Measurements from ENCODE around the gene TREM2.

TREM2 gene

DNA sequence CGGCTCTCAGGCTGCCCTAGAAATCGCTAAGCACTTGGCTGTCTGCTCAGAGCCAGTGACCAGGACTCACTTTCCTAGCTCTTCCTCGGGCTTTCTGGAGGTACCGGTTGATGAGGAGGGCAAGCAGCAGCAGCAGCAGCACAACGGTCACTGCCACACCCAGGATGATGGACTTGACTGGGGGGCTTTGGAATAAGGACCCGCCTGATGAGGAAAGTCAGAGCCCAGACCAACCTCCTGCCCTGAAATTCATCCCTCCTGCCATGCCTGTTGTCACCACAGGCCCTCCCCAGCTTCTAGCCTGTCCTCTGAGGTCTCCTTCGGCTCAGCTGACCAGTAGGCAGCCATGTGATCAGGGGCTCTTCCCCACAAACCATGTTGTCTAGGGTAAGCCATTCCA is 21.8 kb upstream of the TREM2 start:
- DNase-seq (ENCODE audit: low read depth in 2 of 3, low spot score in 1 of 3), result no peak

DNA sequence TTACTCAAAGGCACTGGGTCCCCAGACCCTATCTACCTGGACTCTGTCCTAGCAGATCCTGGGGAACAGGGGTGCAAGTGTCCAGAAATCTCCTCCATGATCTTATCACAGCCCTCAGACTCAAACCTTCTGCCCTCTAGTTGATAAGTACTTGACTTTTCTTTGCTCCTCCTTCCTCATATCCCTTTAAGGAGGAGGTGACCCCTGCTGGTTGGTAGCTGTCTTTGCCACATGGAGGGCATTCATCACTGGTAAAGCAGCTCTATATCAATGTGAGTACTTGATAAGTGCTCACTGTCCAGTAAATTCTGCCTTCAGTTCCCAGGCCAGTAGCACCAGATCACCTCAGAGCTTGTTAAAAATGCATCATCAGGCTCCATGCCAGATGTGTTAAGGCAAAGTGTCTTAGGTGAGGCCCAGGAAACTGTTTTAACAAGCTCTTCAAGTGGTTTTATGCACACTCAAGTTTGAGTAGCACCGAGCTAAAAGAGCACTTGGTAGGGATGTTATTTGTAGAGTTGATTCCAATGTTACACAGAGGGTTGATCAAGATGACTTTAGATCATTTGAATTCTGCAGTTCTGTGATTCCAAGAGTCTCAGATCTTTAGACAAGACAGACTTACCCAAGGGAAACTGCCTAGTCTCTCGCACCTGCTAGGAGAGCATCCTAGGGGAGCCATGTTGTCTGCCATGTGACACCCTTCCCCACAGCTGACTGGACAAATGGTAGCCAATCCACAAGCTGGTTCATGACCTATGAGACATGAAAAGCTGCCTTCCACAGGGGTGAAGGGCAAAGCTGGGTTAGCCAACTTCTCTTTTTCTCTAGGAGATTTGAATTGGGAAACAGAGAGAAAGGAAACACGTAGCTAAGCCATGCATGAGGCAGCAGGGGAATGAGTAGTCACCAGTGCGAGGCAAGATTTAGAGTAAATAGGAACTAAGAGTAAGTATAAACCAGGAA is 19.4 kb upstream of the TREM2 start:
- peak; percentile 22 to 28 (median 24) for DNase-seq (ENCODE audit: low read depth in 2 of 3, low spot score in 1 of 3)

DNA sequence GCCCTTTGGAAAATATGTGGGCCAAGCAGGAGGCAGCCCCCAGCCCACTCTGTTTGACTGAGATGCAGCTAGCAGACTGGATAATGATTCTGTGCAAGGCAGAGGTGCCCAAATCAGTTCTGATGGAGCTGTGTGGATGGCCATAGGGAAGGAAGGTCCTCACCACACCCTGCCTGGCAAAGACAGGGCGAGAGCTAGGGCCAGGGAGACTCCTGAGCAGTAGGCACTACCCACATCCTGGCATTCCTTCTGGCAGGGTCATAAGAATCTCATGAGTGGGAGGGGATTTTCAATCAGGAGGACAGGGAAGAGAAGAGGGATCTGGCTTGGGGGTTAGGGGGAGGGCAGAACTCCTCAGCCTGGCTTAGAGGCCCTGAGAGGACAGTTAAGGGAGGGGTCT is 18.6 kb upstream of the TREM2 start:
- DNase-seq (ENCODE audit: low read depth in 2 of 3, low spot score in 1 of 3), result no peak

DNA sequence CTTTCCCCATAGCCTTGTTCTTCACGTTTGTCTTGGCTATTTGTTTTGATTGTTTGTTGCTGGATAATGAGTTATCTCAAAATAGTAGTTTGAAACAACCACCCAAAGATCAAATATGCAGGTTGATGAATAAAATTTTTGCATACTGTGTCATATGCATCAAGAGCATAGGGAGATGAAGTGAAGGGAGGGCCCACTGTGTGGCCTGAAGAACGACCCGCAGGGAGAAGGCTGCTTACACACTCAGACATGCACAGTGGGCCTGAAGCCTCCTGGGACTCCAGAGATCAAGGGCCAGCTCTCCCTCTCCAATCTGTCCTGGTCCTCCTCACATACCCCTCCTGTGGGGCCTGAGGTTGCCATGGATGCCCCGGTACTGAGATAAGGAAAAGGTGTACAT is 16.2 kb upstream of the TREM2 start:
- DNase-seq (ENCODE audit: low read depth in 2 of 3, low spot score in 1 of 3), result no peak

DNA sequence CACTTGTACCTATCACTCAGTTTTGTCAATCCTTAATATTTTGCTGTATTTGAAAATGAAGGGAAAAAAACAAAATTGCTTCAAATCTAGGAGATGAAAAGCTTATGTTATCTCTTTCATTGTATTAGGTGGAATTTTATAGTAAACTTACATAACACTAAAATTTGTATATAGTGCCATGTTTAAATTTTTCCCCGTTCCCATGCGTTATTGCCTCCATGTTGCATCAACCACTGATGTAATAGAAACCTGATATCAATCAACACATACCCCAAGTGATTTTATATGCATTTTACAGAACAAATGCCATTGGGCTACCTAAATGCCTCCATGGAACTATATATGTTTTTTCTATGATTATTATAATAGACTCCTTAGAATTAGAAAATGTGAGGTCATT is 14.8 kb upstream of the TREM2 start:
- no peak for DNase-seq (ENCODE audit: low read depth in 2 of 3, low spot score in 1 of 3)

DNA sequence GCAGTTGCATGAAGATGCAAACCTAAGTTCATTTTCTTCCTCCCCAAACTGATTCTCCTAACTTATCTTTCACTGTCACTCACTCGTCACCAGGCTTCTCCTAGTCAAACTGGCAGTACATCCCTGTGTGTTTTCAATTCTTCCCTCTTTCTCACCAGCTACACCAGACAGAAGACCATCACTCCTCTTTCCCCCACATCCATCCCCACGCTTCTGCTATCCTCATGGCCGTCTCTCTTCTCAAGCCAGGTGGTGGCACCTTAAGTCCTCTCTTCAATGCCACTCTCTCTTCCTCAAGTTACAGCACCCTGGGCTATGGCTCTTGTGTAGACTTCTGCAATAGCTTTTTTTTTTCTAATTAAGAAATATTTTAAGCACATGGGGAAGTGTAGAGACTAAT is 14.4 kb upstream of the TREM2 start:
- DNase-seq (ENCODE audit: low read depth in 2 of 3, low spot score in 1 of 3), result no peak

DNA sequence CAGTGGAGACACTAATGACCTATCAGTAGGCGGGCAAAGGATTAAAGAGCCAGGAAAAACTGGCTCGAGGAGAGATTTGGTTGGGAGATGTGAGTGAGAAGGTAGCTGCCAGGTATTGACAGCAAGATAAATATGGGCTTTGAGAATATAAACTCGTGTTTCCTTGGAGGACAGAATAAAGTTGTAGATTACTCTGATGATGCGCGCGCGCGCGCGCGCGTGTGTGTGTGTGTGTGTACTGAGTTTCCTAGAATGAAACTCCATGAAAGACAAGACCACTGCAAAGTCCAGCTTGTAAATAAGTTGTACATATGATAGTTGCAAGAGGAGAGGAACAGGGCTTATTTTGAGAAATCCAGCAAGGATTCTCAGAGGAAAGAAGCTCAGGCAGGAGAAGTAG is 13.3 kb upstream of the TREM2 start:
- DNase-seq (ENCODE audit: low read depth in 2 of 3, low spot score in 1 of 3), result no peak

DNA sequence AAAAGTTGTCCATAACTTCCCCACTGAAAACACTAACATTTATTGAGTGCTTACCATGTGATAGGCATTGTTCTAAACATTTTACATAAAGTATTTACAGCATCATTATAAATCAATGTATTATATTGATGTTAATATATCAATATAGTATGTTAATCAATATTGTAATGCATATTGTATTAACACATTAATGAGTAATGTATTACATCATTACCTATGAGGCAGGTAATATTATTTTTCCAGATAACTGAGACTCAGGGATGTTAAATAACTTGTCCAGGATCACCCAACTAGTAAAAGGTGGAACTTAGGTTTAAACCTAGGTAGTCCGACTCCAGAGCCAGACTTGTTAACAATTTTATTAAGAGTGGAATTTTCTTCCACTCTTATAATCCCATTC is 12.2 kb upstream of the TREM2 start:
- DNase-seq (ENCODE audit: low read depth in 2 of 3, low spot score in 1 of 3), result no peak

DNA sequence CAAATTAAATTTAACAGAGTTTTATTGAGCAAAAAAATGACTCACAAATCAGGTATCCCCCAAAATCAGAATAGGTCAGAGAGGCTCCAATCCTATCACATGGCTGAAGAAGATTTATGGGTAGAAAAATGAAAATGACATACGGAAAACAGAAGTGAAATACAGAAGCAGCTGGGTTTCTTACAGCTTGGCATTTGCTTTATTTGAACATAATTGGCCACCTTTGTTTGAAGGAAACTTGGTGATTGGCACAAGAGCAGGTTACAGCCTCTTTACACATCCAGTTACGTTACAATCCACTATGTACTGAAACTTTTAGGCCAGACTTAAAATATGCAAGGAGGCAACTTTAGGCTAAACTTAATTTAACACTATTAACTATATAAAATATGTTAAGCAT is 11.7 kb upstream of the TREM2 start:
- DNase-seq (ENCODE audit: low read depth in 2 of 3, low spot score in 1 of 3), result no peak

DNA sequence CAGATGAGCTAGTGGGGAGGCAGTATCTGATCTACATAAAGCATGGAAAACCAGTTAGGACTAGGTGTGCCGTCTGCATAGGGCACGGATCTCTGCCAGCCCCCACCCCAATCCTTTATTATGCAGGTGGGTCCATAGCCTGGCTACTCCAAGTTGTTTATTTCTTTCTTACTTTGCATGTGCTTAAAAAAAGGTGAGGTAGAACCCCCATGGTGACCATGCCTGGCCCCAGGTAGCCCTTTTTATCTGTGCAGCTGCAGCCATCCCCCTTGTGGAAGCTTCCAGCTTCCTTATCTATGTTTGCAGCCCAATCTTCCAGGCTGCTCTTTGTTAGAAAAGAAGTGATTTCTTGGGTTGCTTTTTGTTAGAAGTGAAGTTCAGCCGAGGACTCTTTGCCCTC is 9.0 kb upstream of the TREM2 start:
- DNase-seq (ENCODE audit: low read depth in 2 of 3, low spot score in 1 of 3), result no peak

DNA sequence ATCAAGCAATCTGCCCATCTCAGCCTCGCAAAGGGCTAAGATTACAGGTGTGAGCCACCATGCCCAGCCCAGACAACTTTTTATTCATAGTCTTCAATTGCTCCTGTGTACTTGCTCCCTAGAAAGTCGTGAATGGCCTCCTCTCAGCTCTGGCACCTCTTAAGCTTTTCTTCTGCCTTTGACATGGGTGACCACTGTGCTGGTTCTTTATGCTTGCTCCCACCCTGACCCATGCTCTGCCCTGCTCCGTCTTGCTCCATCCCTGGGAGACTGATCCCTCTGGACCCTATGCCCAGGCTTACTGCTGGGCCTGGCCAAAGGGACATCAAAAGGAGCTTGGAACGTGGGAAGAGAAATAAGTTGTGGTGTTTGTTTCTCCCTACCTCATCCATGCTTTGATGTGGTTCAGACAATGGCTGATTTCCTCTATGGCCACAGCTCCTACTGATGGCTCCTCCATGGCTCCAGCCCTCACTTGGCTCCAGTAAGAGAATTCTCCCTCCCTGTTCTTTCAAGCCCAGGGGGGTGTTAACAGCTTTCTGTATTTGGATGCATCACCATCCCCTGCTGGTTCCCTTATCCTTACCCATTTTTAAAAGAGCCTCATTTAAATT is 7.7 kb upstream of the TREM2 start:
- DNase-seq (ENCODE audit: low read depth in 2 of 3, low spot score in 1 of 3), result no peak

DNA sequence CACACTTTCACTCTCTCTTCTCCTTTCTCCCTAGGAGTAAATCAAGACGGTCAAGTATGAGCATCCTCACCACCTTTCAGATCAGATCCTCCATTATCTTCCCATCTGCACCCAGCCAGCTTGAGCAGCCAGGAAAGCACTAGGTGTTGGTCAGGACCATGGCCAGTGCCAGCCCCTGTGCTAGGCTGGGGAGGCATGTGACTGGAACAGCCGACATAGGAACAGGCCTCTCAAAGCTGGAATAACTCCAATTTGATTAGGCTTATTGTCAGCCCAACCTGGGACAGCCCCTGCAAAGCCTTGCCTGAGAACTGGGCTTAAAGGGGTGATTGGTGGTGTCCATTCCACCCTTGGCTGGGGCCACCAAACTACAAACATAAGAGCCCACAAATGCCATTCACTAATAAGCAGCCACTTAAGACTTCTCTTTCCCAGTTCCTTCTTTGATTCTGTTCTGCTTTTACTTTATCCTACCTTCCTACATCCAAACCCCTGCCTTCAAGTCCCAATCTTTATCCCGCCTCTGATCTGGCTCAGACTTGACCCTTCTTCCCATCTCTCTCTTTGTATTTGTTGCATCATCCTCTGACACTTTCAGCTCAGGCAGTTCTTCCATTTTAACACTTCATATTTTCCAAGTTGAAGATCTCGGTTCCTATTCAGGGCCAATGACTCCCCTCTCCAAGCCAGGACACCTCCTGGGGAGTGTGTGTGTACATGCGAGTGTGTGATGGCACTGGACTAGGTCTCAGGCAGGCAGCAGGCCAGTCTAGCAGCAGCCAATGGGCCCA is 4.5 kb upstream of the TREM2 start:
- no peak for DNase-seq (ENCODE audit: low read depth in 2 of 3, low spot score in 1 of 3)

DNA sequence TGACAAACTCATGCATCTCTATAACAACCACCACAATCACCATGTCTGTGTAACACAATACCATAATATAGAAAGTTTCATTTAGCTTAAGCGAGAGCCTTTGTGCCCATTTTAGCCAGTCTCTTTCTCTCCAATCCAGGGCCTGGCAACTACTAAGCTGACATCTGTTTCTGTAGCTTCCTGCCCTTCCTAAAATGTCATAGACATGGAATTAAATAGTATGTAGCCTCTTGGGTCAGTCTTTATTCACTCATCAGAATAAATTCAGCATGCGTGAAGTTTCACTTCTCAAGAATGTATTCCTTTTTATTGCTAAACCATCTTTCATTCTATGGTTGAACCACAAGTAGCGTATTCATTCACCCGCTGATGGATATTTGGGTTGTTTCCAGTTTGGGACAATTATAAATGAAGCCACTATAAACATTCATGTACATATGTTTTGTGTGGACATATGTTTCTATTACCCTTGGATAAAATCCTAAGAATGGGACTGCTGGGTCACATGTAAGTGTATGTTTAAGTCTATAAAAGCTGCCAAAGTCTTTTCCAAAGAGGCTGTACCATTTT is 1.7 kb upstream of the TREM2 start:
- no peak for DNase-seq (ENCODE audit: low read depth in 2 of 3, low spot score in 1 of 3)

DNA sequence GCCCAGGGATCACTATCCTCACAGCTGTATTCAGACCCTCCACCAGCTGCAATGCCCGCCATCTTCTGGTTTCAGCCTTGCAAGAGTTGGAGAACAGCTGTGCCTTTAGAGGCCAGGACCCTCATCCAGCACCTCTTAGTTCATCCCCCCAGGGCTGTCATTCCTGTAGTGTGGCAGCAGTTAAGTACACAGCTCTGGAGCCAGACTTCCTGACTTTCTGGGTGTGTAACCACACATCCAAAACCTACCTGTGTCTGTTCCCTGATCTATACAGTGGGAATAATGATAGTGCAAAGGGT is 452 bp upstream of the TREM2 start:
- DNase-seq (ENCODE audit: low read depth in 2 of 3, low spot score in 1 of 3), result no peak

DNA sequence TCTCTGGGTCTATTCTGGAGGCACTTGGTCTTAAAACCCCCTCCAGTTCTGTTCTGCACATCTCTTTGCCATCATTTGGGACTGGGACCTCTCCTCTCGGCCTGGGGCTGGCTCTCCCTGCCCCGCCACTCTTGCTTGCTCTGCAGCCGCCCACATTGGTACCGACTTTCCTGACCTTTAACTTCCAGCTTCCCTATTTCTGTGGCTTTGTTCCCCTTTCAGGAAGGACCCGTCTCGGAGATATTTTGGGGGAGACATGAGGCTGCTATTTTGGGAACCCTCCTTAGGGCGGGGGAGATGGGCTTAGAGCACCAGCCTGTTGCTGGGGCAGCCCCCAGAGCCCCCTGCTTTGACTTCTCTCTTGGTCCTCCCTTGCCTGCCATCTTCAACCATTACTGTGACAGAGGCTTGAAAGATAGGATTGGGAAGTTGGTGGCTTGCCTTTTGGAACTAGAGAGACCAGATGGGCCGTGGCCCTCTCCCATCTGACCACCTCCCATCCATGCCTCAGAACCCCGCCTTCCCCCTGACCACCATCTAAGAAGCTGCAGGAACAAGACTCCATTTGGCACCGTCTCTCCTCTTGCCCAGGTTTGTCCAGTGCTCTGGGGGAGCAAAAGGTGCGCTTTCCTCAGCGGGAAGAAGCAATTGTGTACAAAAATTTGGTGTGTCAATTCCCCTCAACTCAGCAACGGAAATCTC is 914 bp downstream of the TREM2 start:
- DNase-seq (ENCODE audit: low read depth in 2 of 3, low spot score in 1 of 3), result no peak

DNA sequence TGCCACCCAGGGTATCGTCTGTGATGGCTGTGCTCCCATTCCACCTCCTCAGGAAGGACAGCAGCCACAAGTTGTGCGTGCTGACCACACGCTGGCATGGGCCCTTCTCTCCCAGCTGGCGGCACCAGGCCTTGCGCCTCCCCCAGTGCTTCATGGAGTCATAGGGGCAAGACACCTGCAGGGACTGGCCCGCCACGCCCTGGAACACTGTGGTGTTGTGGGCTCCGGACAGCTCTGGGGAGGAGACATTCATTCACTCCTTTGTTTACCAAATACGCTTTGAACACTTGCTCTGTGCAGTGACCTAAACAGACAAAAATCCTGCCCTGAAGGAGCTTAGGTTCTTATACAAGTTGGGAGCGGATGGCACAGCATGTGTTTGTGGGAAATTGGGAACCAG is 1.5 kb downstream of the TREM2 start:
- no peak for DNase-seq (ENCODE audit: low read depth in 2 of 3, low spot score in 1 of 3)

DNA sequence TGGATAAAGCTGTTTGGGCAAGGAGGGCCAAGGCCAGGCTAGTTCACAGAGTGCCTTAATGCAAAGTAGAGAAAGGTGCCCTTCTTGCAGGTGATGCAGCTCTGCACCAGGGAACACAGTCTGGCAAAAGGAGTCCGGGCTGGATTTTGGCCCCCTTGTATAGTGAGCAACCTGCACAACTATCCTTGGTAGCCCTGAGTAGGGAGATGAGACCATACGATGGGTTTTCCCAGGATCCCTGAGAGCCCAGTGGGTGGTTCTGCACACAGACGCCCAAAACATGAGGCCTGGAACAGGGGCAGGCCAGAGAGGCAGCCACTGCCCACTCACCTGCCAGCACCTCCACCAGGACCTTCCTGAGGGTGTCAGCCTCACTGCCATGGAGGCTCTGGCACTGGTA is 2.0 kb downstream of the TREM2 start:
- no peak for DNase-seq (ENCODE audit: low read depth in 2 of 3, low spot score in 1 of 3)

DNA sequence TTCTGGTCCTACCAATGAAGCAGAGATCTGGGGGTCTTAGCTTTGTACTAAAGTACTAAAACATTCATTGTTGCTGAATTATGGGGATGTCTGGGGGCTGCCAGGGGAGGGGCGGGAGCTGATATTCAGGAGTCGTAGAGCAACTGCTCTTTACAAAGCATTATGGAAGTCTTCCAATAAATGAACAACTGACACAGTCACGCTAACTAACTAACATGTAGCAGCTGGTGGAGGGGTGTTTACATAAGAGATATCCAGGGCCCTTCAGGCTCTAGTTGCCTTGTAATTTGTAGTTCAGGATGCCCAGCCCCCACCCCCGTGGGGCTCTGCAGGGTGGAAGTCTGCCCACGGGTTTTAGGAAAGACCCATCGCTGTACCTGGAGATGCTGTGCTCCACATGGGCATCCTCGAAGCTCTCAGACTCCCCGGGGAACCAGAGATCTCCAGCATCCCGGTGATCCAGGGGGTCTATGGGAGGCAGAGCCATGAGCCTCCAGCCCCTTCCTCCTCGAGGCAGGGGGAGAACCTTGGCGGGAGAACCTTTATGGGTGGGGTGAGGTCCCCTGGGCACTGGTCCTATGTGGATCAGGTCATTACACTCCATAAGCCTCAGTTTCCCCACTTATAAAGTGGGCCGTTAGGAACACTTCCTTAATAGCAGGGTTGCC is 3.4 kb downstream of the TREM2 start:
- DNase-seq (ENCODE audit: low read depth in 2 of 3, low spot score in 1 of 3), result no peak

DNA sequence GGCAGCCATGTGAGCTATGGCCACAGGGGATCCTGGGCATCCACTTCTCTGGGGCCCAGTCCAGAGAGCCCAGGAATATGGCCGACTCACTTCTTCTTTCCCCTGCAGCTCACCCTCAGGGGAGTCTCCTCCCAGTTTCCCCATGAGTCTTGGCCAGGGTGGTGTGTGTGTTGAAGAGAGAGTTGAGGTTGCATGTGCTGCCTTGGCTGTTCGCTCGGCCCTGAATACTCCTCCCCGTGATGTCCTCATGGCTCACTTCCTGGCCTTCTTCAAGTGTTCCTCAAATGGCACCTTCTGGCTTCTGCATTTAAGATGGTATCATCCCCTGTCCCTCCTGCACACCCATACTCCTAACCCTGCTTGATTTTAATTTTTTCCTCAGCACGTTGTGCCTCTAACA is 5.6 kb downstream of the TREM2 start:
- DNase-seq (ENCODE audit: low read depth in 2 of 3, low spot score in 1 of 3), result no peak

DNA sequence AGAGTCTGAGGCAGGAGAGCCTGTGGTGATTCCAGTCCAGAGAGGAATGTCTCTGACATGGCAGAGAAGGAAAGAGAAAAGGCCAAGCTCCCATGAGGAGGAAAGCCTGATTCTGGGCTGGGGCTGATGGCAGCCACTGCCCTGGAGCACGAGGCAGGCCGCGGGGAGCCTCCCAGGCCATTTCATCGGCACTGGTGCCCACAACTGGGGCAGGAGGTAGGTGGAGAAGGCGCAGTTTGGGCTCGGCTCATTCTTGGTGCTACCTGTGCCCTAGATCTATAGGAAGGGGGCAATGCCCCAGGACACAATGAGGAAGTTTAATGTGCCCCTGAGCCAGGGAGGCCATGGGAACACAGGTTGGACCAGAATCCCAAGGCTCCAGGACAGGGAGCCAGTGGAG is 6.1 kb downstream of the TREM2 start:
- no peak for DNase-seq (ENCODE audit: low read depth in 2 of 3, low spot score in 1 of 3)

DNA sequence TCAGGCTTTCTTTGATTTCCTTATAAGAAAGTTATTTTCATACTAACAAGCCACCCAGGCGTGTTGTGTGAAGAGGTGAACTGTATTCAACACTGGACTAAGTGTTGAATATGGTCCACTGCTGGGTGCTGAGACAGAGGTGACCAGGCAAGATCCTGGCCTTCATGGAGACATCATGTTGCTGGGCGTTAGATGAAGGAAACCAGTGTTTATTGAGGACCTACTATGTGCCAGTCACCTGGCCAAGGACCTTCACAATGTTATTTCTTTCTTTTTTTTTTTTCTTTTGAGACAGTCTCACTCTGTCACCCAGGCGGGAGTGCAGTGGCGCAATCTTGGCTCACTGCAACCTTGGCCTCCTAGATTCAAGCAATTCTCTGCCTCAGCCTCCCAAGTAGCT is 6.9 kb downstream of the TREM2 start:
- DNase-seq (ENCODE audit: low read depth in 2 of 3, low spot score in 1 of 3), result no peak

Data from stimulated activated CD4-positive, alpha-beta T cell treated with anti-CD3 and anti-CD28 coated beads, Interleukin-12 subunit alpha, Interleukin-12 subunit beta, amount 100 ng/mL, for 48 hours (primary cell).